ENCODE data around the gene KRT33A.
A peak's percentile ranks its signal among the peaks of the same experiment; 100 is the strongest.
"Not testable (repeated sequence)": the region's sequence is repeated elsewhere in the genome, so short reads cannot be mapped to it uniquely, and the experiment has no call there.

Gene KRT33A

GRCh38 chr17:41350381-41350878 is at the start of gene KRT33A:
Gene KRT33A, minus strand, starts transcription at chr17:41350828. Its CDS starts 61 bp downstream, at chr17:41350767.
- not testable (repeated sequence) for DNase-seq

- no peak for DNase-seq
These were observed 46.5 kb upstream of the KRT33A start, which contains the start of gene KRT31 for GRCh38 chr17:41396996-41397660. Gene KRT31, minus strand, starts transcription at chr17:41397608. Its CDS starts 69 bp downstream, at chr17:41397539.

GRCh38 chr17:41396340-41396739 is 45.7 kb upstream of the KRT33A start:
- DNase-seq, result no peak

GRCh38 chr17:41395611-41396010 is 45.0 kb upstream of the KRT33A start:
- DNase-seq, result no peak

DNA sequence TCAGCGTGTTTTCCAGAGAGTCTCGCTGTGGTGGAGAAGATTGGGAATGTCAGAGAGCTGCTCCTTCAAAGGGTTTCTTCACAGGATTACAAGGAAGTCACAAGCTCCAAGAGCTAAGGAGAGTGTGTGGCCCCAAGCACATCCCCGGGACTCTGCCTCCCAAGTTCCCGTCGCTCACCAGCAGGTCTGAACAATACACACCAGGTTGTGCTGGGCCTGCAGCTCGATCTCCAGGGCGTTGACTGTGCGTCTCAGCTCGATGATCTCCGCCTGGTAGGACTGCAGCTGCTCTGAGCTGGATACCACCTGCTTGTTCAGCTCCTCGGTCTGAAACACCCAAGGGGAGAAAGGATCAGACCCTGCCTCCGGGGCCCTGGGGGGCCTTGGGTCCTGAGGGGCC is 44.4 kb upstream of the KRT33A start:
- DNase-seq, result not testable (repeated sequence)

DNA sequence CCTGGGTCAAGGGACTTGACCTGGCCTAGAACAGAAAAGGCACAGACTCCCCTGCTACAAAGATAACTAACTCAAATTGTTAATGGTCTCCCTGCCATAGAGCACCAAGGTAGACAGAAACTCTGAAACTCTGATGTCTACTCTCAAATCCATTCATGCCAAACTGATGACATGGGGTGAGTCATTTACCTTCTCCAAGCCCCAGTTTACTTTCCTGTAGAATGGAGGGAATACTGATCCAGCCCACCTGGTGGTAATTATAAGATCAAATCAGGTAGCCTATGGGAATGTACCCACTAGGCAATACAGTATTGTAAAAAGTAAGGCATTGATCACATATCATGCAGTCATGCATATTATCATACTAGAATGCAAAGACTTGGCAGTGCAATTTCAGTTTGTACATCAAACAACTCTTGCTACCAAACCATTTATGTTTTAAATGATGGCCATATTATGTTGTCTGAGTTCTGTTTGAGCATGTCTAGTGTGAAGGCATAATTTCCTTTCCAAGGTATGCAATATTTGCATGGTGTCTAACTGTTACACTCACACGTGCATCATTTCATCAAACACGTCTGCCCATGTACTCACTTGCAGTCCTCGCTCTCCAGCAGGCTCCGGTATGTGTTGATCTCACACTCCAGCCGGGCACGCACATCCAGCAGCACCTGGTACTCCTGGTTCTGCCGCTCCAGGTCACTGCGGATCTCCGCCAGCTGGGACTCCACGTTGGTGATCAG is 43.8 kb upstream of the KRT33A start:
- no peak for DNase-seq

GRCh38 chr17:41393826-41394225 is 43.2 kb upstream of the KRT33A start:
- no peak for DNase-seq

GRCh38 chr17:41393294-41393693 is 42.7 kb upstream of the KRT33A start:
- no peak for DNase-seq

GRCh38 chr17:41392278-41392677 is 41.6 kb upstream of the KRT33A start:
- no peak for DNase-seq

GRCh38 chr17:41391535-41391934 is 40.9 kb upstream of the KRT33A start:
- DNase-seq, result no peak

GRCh38 chr17:41390411-41390938 is 39.8 kb upstream of the KRT33A start:
- no peak for DNase-seq

- no peak for DNase-seq
These were observed 37.0 kb upstream of the KRT33A start for GRCh38 chr17:41387670-41388069.

- no peak for DNase-seq
These were observed 35.6 kb upstream of the KRT33A start for GRCh38 chr17:41386227-41386626.

DNA sequence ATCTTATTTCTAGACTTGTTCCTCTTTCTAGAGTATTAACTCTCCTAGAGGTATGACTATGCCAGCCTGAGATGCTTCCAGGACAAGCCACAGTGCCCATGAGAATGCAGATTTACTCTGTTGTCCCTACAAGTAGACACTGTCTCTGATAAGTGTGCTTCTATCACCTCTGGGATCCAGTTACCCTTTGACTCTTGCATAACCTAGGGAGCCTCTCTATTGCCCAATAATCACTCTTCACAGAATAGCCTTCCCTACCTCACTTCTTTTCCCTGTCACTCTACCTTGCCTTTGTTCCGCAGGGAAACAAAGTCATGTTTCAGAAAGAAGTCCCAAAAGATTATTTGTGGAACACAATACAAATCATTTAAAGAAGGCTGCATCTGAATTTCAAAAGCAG is 33.1 kb upstream of the KRT33A start:
- DNase-seq, result no peak

DNA sequence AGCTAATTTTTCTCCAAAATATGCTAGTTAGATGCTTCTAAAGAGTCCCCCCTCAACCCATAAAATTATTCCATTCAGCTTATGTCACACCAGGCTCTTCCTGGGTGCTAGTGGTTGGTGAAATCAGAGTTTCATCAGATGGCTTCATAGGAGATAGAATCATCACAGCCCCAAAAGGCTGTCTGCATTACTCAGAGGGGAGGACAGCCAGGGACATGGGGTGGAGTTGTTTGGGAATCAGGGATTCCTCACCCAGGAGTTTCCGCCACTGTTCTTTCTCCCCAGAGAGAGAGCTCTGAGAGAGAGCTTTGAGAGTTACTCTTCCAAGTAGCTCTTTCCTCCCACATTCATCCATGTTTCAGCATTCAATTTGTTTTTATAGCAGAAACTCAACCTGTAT is 31.8 kb upstream of the KRT33A start:
- DNase-seq, result no peak

DNA sequence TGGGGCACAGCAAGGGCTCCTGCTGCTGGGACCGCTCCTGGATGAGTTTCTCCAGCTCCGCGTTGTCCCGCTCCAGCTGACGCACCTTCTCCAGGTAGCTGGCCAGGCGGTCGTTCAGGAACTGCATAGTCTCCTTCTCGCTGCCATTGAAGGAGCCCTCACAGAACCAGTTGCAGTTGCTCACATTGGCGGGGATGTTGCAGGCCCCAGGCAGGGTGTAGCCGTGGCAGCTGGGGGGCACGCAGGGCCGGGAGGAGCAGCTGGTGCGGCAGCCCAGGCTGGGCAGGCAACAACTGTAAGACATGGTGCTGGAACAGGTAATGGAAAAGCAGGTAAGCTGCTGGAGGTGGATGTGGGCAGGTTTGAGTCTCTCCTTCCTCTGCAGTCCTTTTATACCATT is 31.3 kb upstream of the KRT33A start, which contains the start of gene KRT34:
TSS of gene KRT34 (minus strand) at position 364 of the 400 bp plus-strand sequence. CDS start at position 304, 60 bp downstream.
- not testable (repeated sequence) for DNase-seq

DNA sequence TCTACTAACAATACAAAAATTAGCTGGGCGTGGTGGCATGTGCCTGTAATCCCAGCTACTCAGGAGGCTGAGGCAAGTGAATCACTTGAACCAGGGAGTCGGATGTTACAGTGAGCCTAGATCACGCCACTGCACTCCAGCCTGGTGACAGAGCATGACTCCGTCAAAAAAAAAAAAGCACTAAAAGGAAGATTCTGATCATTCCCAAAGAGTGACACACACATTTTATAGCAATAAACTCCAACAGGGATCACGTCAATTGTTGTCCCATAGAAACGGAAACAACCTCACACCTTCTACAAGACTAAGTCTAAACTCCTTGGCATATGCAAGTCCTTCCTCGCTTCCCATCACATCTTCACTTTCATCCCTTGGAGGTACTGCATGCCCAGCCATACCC is 29.5 kb upstream of the KRT33A start:
- not testable (repeated sequence) for DNase-seq

- DNase-seq, result no peak
These were observed 26.9 kb upstream of the KRT33A start for GRCh38 chr17:41377546-41377945.

DNA sequence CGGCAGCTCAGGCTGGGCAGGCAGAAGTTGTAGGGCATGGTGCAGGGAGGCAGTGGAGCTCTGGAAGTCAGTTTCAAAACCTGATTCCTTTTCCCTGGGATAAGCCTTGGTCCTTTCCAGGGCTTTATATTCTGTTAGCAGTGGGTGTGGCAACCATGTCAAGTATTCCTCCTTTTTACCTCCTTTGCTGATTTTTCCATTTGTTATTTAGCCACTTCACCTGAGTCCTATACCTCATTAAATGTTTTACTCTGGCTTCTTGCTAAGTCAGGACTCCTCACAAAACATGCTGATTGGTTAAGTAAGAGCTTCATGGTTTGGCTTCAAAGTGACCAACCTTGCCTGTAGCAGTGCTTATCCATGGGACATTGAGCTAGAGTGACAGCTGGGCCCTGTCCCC is 19.1 kb upstream of the KRT33A start, which contains the start of gene KRT33B:
TSS of gene KRT33B (minus strand) at position 101 of the 400 bp plus-strand sequence. CDS start at position 38, 63 bp downstream.
- no peak for DNase-seq

DNA sequence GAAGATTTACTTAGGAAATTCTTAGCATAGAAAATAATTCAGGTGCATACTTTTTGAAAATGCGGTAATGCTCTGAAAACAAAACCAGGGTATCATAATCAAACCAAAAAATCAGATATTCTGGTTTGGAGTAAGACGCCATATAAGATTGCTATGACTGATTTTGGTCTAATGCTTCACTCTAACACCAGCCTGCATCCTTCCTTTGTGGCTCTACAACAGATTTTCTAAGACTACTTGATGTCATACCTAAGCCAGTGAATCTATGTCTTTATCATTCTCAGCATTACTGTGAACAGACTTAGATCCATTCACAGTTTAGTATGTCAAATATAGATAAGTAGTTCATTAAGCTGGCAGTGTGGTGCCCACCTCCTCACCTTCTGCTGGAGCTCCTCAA is 18.4 kb upstream of the KRT33A start:
- no peak for DNase-seq

GRCh38 chr17:41367426-41368075 is 16.9 kb upstream of the KRT33A start:
- DNase-seq, result peak; percentile 47

- DNase-seq, result no peak
These were observed 15.4 kb upstream of the KRT33A start for GRCh38 chr17:41366070-41366469.

DNA sequence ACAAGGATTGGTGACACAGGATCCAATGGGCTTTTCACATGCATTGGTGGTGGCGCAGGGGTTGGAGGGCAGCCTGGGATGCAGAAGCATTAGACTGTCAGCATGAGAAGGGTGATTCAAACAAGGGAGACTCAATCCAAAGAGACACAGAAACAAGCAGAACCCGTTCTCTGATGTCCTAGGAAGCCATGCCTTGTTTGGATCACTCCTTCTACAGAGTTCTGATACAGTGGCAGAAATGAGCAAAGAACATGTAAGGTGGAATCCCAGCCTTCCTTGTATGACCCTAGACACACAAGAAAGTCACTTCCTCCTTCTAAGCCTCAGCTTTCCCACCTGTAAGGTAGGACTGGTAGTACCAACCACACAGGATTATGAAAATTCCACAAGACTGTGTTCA is 13.3 kb upstream of the KRT33A start:
- DNase-seq, result no peak

Measured in 8988T (cell line).